ENCODE data around the gene SCUBE1. TPM values are rescaled to one million over a fixed set of nuclear protein-coding genes. Genes with fewer than 3 reads are reported as not detected.

Gene SCUBE1
- polyA plus RNA-seq, 4 donors = 7.3 to 15.9 (median 9.0) TPM

DNA sequence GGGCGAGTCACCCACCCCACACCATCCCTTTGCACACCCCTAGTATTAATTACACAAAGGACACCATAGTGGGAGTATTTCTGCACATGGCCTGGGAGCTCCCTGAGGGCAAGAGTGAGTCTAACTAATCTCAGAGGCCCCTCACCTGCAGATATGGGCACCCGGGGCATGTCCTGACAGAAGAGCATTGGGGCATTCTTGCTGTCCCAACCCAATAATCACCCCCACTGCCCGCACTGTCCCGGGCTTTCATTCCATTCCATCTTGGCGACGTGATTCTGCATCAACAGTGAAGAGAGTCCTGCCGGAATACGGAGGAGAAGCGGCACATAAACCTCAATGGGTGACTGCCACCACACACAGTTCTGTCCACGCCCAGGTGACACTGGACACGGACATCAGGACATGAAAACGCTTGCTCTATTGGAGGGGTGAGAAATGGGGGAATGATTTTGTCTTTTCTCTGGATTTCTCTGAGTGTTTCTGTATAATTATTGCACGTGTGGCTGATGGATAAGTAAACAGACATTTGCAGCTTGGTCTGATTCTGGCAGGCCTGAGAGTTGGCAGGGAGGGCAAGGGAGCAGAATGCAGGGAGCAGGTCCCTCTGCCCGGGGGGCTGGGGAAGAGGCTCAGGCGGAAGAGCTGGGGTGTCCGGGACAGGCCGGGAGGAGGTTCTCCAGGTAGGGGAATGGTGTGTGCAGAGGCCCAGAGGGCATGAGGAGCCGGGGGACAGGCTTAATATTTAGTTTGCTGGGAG, 38.2 kb downstream of the SCUBE1 start:
- DNase-seq (ENCODE audit: low read depth in 4 of 4, low spot score in 2 of 4) = no peak

DNA sequence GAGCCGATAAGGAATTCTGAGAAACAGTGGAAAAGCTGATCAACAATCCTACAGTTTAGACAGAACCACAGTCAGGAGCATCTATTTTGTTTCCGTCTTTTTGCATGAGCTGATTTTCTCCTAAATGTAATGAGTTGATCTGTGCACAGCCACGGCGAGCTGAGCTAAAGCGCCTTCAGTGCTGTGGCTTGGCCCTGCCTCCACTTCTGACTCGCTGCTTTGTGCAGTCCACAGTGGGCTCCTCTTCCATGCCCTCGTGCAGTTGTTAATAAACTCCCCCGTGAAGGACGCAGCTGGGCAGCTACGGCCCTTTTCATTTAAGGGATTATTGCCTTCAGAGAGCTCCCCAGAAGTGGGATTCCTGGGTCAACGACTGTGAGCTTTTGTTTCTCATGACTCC, 39.4 kb downstream of the SCUBE1 start:
- DNase-seq (ENCODE audit: low read depth in 4 of 4, low spot score in 2 of 4) = no peak

GRCh38 chr22:43303166-43303565, 40.0 kb downstream of the SCUBE1 start:
- DNase-seq (ENCODE audit: low read depth in 4 of 4, low spot score in 2 of 4) = no peak

GRCh38 chr22:43302531-43303041, 40.6 kb downstream of the SCUBE1 start:
- no peak for DNase-seq (ENCODE audit: low read depth in 4 of 4, low spot score in 2 of 4)

- DNase-seq (ENCODE audit: low read depth in 4 of 4, low spot score in 2 of 4) = no peak
Measured at GRCh38 chr22:43301866-43302265, 41.3 kb downstream of the SCUBE1 start.

DNA sequence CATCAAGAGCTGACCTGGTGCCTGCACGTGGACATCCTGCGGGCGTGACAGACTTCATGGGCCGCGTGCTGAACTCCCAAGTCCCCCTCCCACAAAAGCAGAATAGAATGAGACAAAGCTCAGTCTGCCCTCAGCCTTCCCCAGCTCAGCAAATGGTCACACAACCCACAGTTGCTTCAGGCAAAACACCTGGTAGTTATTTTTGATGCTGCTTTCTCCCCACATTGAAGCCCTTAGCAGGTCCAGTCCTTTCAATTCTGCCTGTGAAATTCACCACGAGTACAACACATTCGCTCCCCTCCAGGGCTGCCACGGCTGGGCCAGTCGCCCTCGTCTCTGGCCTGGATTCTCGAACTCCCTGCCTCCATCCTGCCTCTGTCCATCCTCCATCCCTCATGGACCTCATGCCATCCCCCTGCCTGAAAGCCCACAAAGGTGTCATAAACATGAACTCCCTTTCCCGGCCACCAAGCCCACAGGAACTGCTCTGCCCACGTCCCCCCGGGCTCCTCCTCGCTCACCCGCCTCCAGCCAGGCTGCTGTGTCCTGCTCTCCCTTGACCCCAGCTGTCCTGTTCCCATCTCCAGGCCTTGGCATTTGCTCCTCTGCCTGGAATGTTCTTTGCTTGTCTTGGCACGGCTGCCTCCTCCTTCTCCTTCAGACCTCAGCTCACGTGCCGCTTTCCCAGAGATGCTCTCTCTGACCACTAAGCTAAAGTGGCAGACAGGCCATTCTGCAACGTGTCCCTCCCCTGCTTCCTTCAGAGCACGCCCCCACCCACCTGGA, 42.1 kb downstream of the SCUBE1 start:
- DNase-seq (ENCODE audit: low read depth in 4 of 4, low spot score in 2 of 4) = no peak

DNA sequence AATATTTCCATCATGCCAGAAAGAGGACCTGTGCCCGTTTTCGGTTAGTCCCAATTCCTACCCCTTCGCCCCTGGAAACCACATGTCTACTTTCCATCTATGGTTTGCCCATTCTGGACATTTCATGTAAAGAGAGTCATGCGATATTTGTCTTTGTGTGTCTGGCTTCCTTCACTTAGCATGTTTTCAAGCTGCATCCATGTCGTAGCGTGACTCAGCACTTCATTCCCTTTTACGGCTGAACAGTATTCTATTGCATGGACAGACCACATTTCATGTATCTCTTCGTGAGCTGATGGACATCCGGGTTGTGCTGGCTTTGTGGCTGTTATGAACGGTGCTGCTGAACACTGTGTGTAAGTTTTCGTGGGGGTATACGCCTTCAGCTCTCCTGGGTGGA, 43.4 kb downstream of the SCUBE1 start:
- DNase-seq (ENCODE audit: low read depth in 4 of 4, low spot score in 2 of 4) = no peak

DNA sequence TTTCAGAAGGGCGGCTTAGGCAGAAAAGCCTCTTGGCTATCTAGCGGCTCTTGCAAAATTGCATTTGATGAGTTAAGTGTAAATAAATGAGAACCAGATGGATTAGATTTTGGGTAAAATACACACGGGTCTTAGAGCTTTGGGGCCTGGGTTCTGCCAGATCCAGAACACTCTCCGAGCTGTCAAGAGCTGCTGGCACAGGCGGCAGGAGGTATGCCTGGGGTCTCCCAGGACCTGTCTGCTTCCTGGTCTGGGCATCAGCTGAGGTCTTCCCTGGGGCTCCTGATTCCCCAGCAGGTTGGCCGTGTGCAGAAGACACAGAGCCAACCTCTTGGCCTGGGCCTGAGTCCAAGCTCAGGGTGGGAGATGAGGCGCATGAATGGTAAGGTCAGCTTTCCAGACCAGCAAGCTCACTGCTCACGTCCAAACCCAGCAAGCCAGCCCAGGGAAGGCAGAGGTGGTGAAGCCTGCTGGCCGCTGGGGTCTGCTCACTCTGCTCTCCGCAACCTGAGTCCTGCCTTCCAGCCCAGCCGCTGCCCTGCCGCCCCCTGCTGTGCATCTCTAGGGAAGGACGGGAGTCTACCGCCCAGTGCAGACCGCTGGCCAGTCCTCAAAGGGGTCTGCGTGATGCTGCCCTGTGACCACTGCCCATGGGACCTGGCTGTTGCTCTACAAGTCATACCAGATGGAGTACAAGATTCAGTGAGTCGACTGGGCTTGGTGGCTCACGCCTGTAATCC, 44.9 kb downstream of the SCUBE1 start:
- no peak for DNase-seq (ENCODE audit: low read depth in 4 of 4, low spot score in 2 of 4)

DNA sequence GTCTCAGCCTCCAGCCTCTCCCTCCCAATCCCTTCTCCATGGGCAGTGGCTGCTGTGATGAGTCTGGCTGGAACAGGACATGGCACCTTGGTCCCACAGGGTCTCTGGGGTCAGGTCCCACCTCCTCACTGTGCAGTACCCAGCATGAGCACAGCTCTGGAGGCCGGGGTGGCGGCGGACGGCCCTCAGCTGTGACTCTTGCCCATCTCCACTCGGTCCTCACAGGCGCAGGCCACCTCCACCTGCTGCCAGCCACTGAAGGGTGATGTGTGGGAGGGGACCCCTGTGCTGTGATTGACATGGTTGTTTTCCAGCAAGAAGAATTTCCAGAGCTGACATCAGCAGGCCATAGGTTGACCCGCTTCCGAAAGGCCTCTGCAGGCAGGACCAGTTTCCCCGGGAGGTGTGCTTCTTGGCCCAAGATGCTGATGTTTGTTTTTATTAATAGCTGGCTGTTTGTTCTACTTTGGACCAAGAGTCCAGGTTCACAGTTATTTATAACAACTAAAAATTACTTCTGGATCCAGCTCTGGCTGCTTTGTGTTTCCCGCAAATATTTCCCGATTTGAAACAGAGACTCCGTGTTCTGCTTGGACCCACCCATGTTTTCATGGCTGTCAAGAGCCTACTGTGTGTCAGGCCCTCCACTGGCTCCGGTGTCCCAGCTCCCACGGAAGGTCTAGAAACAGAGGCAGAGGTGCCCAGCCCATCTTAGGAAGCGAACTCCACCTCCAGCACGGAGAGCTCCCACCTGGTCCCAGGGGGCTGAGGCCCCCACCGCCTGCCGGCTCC, 45.7 kb downstream of the SCUBE1 start:
- DNase-seq (ENCODE audit: low read depth in 4 of 4, low spot score in 2 of 4) = no peak

GRCh38 chr22:43296276-43296902, 46.8 kb downstream of the SCUBE1 start:
- no peak for DNase-seq (ENCODE audit: low read depth in 4 of 4, low spot score in 2 of 4)

DNA sequence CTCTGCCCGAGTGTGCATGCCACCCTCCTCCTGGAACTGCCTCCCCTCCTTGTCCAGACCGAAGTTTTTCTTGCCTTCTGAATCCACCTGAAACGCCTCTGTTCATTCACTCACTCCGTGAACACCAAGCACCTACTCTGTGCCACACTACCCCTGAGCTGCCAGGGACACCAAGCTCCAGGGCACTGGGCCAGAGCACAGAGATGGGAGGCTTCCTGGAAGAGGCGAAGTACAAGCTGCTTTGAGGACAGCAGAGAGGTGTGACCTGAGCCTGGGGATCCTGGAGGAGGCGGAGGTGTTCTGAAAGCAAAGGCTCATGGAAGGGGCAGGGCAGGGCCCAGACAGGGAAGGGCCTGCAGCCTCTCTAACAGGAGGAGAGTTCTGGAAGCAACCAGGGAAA, 47.5 kb downstream of the SCUBE1 start:
- DNase-seq (ENCODE audit: low read depth in 4 of 4, low spot score in 2 of 4) = no peak

DNA sequence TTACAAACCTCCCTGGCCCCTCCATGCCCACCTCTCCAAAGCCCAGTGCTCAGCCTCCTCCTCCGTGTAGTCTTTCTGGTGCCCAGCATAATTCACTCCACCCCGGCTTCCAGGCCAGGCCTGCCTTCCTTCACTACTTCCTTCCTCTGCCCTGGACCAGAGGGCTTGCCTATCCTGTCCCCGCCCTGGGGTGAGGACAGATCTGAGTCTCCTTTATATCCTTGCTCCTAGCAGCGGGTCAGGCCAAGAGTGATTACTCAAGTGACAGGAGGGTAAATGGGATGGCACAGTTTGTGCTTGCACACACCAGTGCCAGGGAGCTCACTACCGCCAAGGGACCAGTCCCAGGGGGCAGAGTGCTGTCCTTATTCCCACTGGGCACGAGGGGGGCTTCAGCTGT, 48.0 kb downstream of the SCUBE1 start:
- DNase-seq (ENCODE audit: low read depth in 4 of 4, low spot score in 2 of 4) = no peak

DNA sequence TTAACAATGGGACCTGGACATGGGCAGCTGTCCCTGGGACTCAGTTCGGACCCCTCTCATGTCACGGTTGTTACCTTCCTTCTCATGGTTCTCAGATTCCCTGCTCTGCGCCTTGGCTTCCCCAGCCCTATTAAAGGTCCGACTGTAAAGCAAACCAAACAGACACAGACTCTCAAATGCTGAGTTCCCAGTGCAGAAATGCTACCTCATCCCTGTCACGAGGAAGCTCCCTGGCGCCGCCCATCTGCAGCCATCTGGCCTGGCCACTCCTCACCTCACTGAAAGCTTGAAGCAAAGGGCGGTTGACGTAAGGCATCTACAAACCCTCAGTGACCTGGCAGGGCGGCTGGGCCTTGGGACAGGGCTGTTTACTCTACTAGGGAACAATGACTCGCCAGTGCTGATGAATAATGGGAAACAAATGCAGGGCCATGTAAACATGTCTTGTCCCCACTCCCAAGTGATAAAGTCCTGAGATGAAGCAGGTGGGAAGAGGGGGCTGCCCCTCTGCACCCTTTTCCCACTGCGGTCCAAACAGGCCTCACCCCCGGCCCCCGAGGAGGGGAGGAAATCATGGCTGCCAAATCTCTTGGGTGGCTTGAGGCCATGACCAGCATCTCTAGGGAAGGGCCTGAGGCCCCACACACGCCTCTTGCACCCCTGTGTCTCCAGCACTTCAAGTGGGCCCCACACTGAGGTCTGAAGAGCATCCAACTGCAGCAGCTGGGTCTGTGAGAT, 49.3 kb downstream of the SCUBE1 start:
- no peak for DNase-seq (ENCODE audit: low read depth in 4 of 4, low spot score in 2 of 4)

GRCh38 chr22:43293259-43293654, 49.9 kb downstream of the SCUBE1 start:
- DNase-seq (ENCODE audit: low read depth in 4 of 4, low spot score in 2 of 4) = no peak

DNA sequence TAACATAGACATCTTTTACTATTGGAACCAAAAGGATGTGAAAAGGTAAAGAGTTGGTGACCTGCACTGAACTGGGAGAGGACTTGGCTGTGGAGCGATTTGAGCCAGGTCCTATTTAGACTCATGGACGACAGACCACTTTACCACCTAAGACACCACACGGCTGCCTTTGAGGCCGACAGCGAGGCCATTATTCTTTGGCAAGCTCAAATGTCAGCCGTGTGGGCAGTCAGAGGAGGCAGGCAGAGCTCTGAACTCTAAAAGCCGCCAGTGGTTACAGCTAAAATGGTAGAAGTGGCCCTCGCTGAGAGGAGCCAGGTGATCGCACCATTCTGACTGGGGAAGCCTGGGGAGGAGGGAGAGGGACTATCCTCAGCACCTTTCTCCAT, 50.5 kb downstream of the SCUBE1 start:
- no peak for DNase-seq (ENCODE audit: low read depth in 4 of 4, low spot score in 2 of 4)

GRCh38 chr22:43291381-43291780, 51.8 kb downstream of the SCUBE1 start:
- no peak for DNase-seq (ENCODE audit: low read depth in 4 of 4, low spot score in 2 of 4)

- no peak for DNase-seq (ENCODE audit: low read depth in 4 of 4, low spot score in 2 of 4)
Measured at GRCh38 chr22:43289976-43290721, 53.0 kb downstream of the SCUBE1 start.

DNA sequence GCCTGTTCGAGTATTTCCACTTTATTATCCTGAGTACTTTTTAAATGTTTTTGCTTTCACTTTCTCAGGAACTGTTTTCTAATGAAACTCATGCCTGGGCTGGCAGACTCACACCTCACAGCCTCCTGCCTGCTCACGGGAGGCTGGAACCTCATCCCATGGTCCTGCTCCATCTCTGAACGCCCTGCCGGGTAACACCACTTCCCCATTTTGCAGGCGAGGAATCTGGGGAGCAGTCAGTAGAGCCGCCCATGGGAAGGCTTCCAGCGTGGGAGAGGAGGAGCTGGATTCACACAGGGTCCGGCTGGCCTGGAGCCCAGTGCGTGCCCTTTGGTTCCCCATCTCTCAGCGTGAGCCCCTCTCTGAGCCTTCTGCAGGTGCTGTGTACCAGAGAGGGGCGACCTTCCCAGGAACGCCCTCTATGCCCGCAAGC, 53.6 kb downstream of the SCUBE1 start:
- no peak for DNase-seq (ENCODE audit: low read depth in 4 of 4, low spot score in 2 of 4)
